Retinal pigment epithelial cell (primary cell): ENCODE measurements around the gene ZNF497.

Experiments
- DNase-seq: peaks from one replicate; pipeline ENCODE4 v3.0.0-alpha.2; 2010; ENCODE audit warnings: low read depth
- H3K4me3 ChIP-seq: 2 replicates; pipeline ENCODE4 v1.5.1; 2011; ENCODE audit warnings: mild to moderate bottlenecking, low read length, control low read depth, moderate library complexity
- TF ChIP-seq, protein P1 (sequence below): conservative IDR thresholded peaks from 2 replicates; pipeline ENCODE4 v1.5.1; 2011; ENCODE audit warnings: low read depth, low read length, control low read depth, inconsistent platforms

ZNF497 gene

DNA sequence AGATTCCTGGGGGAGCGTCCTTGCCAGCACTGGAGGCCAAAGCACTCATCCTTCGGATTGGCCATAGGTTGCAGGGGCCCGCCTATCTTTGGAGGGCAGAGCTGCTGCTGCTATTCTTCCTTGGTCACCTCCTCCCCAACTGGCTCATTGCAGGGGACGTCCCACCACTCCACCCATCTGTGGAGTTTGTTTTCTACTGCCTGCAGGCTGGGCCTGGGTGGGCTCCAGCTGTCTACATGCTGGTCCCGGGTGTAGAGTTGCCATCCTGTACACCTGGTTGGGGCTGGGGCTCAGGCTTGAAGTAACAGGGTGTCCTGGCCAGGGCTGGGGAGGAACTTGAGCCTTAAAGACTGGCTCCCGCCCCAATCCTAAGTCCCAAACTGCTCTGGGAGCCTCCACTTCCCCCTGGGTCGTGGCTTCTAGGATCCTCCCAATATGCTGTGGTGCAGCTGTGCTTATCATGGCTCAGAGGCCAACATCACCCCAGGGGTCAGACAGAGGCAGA is 35.0 kb upstream of the ZNF497 start:
- no peak for DNase-seq
- TF ChIP-seq, protein P1, sequence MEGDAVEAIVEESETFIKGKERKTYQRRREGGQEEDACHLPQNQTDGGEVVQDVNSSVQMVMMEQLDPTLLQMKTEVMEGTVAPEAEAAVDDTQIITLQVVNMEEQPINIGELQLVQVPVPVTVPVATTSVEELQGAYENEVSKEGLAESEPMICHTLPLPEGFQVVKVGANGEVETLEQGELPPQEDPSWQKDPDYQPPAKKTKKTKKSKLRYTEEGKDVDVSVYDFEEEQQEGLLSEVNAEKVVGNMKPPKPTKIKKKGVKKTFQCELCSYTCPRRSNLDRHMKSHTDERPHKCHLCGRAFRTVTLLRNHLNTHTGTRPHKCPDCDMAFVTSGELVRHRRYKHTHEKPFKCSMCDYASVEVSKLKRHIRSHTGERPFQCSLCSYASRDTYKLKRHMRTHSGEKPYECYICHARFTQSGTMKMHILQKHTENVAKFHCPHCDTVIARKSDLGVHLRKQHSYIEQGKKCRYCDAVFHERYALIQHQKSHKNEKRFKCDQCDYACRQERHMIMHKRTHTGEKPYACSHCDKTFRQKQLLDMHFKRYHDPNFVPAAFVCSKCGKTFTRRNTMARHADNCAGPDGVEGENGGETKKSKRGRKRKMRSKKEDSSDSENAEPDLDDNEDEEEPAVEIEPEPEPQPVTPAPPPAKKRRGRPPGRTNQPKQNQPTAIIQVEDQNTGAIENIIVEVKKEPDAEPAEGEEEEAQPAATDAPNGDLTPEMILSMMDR: no peak
- H3K4me3 ChIP-seq: no peak overlapping the region

DNA sequence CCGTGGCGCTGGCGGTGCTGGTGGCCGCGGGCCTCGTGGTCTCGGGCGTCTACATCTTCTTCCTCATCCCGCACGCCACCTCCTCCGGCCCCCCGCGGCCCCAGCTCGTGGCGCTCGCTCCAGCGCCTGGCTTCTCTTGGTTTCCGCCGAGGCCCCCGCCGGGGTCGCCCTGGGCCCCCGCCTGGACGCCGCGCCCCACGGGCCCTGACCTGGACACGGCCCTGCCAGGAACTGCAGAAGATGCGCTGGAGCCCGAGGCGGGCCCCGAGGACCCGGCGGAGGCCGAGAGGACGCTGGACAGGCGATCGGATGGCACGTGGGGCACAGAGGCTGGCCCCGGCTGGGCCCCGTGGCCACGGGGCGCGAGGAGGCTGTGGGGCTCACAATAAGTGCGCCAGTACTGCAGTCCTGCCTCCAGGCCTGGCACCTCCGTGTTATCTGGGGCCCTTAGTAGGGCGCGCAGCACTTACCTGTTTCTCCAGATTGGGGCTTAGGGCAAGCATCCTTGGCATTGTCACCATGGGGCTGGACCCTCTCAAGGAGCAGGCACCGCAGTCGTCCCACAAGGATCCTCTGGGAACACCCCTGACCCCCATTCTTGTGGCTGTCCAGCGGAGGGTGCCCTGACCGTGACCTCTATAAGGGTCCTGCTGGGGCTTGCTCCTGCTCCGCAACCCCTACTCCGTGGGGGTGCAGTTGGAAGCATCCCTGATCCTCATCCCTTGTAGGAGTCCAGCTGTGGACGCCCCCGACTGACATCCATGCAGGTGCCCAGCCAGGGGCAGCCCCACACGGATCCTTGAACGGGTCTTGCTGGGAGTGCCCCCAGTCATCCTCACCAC is 34.4 kb upstream of the ZNF497 start:
- DNase-seq: no peak
- TF ChIP-seq, protein P1: no peak
- H3K4me3 ChIP-seq: no peak overlapping the region

DNA sequence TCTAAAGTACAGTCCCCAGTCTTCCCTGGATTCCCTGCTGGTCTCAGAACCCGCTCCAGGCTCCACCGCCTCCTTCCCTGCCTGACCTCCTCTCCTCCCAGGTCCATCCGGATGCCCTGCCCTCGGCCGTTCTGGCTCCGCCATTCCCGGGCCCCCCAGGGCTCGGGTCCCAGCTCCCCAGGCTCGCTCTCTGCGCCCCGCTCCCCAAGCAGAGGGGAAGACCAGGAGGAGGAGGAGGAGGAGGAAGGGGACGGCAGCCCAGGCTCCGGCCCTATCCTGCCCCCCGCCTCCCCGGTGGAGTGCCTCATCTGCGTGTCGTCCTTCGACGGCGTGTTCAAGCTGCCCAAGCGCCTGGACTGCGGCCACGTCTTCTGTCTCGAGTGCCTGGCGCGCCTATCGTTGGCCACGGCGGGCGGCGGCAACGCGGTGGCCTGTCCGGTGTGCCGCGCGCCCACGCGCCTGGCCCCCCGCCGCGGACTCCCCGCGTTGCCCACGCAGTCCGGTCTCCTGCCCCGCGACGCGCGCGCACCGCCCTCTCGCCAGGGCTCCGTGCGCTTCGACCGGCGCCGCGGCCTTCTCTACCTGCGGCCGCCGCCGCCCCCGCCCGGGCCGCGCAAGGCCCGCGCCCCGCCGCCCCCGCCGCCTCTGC is 33.6 kb upstream of the ZNF497 start:
- no peak overlapping the region for H3K4me3 ChIP-seq
- no peak for DNase-seq
- TF ChIP-seq, protein P1: no peak

DNA sequence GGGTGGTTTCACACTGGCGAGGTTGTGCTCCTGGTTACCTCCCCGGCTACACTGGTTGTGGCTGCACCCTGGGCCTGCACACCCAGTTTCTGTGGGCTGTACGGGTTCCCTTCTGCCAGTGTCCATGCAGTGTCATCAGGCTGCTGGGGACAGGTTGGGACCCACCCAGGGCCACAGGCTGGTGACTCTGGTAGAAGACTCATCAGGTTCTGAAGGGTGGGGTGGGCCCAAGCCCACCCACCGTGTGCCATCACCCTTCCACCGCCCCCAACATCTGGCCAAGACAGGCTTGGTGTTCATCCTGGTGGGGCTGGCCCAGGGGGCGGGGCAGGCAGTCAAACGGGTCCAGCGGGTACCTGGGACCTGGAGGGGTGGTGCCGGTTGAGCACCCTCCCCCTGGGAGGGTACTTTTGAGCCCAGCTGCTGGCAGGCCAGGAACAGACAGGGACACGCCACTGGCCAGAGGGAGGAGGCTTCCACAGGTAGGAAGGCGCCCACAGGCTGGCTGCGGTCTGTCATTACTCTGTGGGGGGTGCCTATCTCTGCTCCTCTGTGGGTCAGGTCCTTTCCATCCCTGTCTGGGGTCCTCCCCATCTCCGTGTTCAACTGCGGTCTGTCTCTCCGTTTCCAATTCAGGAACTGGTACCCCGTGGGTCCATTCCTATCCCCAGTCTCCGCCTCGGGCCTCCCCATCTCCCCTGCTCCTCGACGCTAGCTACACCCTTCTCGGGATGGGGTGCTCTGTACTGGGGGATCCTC is 32.8 kb upstream of the ZNF497 start, which contains the start of gene RNF225:
Gene RNF225, plus strand, starts transcription at position 437 of the 759 bp plus-strand sequence. CDS start 434 bp downstream, outside the sequence.
- TF ChIP-seq, protein P1: no peak
- H3K4me3 ChIP-seq: no peak within 1 kb of the TSS
- no peak for DNase-seq

DNA sequence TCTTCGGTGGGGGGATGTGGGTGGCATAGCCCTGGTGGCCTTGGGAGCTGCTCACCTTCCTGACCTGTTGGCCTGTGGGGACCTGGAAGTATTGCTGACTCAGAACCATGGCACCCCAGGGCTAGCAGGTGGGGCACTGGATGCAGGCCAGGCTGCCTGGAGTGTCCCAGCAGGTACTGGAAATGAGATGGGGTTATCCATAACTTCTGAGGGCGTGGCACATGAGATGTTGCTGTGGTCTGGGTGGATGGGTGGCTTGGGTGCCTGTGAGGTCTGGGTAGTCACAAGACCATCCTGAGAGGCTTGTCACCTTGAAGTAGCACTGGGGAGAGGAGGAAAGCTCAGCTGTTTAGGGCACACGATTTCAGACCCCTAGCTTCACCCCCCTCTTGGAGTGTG is 32.3 kb upstream of the ZNF497 start:
- no peak overlapping the region for H3K4me3 ChIP-seq
- TF ChIP-seq, protein P1: no peak
- DNase-seq: no peak

DNA sequence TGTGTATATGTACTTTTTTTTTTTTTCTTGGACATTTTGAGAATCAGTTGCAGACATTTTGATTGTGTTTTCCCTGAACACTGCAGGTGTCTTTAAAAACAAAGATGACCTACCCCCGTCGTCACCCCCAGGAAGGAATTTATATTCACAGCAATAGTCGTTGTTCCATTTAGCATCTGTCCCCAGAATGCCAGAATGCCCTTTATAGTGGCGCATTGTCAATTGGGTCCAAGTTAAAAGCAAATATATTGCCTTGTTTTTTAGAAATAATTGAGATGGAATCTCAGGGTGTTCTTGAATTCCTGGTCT is 31.1 kb upstream of the ZNF497 start:
- no peak overlapping the region for H3K4me3 ChIP-seq
- TF ChIP-seq, protein P1: no peak
- no peak for DNase-seq
